Activated CD4-positive, alpha-beta T cell treated with anti-CD3 and anti-CD28 coated beads, Interleukin-2, amount 50 U/mL, for 48 hours (primary cell): ENCODE results near the gene WAC.
"Not testable (repeated sequence)": the region's sequence is repeated elsewhere in the genome, so short reads cannot be mapped to it uniquely, and the experiment has no call there.

Experiments used
- DNase-seq, 2 experiments: peaks; one replicate each; pipeline ENCODE4 v3.0.0-alpha.2; 2020

Gene WAC

DNA sequence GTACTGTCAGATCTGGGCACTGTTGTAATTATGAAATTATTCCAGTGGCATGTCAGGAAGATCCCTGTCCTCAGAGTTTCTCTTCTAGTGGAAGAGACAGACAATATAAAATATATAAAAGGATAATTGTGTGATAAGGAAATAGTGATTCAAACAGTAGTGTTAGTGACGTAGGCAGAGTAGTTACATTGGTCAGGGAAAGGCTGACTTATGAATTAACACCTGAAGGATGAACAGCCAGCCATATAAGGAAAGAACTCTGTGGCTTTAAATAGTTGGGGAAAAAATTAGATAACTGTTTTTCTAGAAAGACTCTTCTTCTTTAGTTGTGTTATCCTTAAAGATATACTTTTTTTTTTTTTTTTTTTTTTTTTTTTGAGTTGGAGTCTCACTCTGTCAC is 37.7 kb downstream of the WAC start:
- no peak for DNase-seq

DNA sequence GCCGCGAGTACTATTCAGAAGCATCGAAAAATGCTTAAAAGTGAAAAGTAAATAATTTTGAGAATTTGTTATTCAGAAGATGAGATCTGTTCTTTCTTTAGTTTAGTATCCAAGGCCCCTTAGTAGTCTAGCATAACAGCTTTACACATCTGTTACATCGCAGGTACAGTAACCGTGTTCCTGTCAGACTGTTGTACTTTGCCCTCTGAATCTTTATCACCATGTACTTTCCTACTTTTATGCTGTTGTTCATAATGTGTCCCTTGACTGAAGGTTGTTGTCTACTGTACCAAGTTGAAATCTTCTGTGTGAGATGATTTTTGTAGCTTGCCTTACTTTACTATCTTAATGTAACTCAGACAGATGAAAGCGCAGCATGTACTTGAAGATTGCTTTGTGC is 38.3 kb downstream of the WAC start:
- DNase-seq: no peak

DNA sequence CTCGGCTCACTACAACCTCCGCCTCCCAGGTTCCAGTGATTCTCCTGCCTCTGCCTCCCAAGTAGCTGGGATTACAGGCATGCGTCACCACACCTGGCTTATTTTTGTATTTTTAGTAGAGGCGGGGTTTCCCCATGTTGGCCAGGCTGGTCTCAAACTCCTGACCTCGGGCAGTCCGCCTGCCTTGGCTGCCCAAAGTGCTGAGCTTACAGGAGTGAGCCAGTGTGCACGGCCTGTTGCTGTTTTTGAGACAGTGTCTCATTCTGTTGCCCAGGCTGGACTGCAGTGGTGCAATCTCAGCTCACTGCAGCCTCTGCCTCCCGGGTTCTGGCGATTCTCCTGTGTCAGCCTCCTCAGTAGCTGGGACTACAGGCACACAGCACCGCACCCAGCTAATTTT is 41.3 kb downstream of the WAC start:
- DNase-seq: not testable (repeated sequence)

DNA sequence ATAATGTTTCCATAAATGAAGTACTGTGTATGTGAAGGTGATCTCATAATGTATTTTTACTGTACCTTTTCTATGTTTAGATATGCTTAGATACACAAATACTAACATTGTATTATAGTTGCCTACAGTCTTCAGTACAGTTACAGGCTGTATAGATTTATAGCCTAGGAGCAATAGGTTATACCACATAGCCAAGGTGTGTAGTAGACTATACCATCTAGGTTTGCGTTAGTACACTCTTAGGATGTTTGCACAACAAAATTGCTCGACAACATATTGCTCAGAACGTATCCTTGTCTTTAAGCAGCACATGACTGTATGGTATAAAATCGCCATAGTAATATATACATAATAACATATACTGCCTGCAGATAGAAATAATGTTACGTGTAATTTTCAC is 42.9 kb downstream of the WAC start:
- no peak for DNase-seq

DNA sequence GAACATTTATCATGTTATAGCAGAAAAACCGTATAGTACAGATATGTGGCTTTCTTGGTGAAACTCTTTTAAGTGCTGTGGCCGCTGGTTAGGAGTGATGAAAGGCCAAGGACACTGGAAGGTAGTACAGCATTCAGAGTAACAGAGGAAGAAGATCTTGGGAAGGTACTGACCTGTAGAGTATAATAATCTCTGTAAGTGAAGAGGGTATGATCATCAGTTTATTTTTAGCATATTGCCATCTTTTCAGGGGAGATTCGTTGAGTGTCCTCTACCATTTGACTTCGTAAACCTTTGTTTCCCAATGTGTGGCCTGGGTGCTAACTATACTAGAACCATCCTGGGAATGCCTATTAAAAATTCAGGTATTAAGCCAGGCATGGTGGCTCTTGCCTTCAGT is 44.6 kb downstream of the WAC start:
- DNase-seq: no peak

DNA sequence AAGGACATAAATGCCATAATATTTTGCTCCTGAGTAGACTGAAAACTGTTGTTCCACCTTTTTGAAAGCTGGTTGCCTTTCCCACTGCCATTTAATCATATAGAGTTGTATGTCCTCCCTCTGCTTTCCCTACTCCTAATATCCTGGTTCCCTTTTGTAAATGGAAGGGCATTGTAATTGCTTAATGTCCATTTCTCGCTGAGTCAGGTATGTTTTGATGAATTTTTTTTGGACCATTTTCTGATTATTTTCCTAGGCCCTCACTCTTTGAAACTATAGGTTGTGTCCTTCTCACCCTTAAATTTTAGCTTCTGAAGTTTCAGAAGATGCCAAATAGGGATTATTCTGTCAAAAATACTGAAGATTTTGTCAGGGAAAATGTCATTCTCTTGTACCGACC is 45.5 kb downstream of the WAC start:
- no peak for DNase-seq

DNA sequence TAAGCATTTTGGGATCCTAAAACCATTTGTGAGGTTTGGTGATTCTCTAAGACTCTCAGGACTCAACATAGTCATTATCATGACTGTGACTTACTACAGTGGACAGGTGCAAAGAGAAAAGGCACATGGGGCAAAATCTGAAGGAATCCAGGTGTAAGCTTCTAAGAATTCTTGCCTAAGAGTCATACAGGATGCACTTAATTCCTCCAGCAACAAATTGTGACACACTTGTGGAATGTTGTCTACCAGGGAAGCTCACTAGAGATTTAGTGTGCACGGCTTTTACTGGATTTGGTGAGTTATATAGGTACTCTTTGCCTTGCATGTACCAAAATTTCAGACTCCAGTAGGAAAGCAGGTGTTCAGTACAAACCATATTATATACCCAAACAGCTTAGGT is 47.9 kb downstream of the WAC start:
- DNase-seq: no peak

DNA sequence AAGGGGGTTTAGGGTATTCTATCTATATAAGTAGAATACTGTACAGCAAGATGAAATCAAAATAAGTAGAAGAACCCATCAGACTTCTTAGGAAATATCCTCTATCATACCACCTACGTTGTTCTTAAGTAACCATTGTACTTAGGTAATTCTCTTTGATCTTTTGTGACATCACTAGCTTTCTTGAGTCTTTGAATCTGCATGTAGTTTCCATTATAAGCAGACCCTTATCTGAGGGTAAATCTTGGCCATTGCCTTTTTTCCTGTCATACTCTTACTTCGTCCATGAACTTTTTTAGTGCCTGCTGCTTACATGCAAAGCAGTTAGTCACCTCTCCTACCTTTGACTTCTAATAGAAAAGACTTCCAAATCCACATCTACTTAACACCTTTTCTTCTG is 49.0 kb downstream of the WAC start:
- no peak for DNase-seq

DNA sequence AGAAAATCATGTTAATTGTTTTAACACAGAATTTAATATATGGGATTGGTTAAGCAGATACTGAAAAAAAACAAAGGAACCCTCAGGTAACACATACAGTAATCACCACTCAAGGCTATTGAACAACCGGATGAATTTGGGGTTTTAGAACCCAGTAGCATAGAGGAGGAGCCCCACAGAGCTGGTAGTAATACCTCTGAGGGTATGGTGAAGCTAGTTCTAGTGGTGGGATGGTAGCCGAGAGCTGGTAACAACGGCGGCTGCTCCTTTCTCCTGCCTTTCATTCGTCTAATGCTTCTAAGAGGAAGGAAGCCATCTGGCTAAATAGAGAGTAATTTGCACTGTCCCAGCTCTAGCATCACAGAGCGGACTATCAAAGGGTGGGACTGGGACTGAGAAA is 52.2 kb downstream of the WAC start:
- DNase-seq: no peak

DNA sequence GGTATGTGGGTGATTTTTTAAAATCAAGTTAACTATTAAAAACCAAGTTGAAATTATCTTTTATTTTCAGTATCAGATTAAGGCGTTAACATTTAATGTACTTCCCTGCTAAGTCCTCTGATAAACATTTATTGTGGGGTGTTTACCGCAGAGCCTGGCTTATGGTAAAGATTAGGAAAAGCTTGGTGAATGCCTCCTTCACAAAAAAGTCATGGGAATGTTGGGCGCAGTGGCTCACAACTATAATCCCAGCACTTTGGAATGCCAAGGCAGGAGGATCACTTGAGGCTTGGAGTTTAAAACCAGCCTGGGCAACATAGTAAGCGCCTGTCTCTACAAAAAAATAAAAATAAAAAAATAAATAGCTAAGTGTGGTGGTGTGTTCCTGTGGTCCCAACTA is 53.3 kb downstream of the WAC start:
- no peak for DNase-seq

DNA sequence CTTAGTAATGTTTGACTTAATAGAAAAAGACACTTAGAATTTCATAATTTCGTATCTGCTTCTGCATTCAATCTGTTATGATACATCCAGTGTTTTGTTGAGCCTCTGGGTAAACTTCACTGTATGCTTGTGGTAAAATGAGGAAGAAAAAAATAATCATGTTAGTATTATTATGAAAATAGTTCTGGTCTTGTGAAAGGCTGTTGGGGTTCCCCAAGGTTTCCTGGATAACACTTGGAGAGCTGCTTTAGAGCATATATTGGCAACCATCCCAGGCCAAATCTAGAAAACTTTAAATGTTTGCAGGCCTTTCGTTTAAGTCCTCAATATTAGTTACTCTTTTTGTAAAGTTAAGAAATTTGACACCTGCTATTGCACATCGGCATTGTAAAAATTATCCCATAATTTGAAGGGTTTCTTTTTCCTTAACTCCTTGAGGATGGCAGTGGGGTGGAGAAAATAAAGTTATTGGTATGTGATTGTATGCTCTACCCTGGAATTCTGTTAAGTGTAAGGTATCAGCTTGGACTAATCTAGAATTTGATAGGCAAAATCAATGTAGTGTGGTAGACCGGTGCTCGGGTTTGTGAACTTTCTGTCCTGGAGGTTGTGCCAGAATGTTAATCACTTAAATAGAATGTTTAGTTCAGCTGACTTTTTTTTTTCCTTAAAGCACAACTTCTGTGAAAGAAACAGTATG is 54.5 kb downstream of the WAC start:
- DNase-seq: no peak

DNA sequence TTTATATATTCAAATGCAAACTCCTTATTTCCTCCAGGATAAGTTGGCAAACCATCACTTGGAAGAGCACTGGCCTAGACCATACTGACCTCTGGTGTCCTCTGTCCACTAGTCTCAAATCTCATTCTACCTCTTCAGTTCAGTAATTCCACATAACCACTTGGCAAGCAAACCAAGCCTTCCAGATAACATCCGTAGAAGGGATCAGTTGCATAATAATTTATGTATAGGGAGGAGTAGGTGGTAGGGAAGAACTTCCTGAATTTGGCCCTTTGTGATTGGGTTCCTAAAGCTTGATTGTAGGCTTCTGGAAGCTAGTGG is 55.0 kb downstream of the WAC start:
- no peak for DNase-seq

DNA sequence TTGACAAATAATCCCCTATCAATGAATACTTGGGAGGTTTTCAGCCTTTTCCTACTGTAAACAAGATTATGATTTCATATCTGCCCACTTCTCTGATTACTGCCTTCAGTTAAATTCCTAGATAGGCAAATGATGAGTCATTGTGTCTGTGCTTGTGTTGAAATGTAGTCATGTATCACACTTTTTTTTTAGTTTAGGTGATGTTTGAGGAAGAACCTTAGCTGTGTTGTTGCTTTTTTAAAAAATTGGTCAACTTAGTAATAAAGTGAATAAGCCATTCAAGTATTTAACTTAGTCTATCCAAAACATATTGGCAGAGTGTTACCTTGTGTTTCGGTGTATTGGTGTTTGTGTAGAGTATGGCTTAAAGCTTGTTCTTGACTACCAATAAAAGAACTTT is 60.0 kb downstream of the WAC start:
- no peak for DNase-seq

DNA sequence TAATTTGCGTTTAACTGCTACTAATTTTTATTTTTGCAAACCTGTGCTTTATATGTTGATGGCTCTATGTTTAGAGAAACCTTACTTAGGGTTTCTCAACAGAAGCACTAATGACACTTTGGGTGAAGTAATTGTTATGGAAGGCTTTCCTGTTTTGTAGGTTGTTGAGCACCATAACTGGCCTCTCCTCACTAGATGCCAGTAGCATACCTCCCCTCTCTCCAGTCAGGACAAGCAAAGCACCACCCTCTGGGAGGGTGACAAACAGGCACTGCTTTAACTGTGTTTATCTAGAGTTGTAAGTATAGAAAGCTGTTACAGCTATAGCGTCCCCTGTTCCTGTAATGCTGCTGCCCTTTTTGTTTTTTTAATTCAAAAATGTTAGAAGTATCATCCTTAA is 60.9 kb downstream of the WAC start:
- no peak for DNase-seq

DNA sequence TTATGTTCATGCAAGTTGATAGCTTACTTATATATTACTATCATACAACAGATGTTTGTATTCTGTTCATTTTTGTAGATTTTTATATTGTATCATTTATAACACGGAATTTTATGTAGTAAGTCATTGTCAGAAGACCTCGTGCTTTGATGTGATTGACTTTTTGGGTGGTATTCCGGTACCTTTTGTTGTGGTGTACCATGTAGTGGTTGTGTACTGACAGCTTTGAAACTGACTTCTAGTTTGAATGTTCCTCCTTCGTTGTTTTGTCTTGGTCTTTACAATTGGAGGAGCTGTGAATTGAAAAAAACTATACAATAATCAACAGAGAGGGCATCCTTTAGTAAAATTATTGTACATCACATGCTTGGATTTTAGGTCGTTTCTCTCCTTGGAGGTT is 61.5 kb downstream of the WAC start:
- no peak for DNase-seq

DNA sequence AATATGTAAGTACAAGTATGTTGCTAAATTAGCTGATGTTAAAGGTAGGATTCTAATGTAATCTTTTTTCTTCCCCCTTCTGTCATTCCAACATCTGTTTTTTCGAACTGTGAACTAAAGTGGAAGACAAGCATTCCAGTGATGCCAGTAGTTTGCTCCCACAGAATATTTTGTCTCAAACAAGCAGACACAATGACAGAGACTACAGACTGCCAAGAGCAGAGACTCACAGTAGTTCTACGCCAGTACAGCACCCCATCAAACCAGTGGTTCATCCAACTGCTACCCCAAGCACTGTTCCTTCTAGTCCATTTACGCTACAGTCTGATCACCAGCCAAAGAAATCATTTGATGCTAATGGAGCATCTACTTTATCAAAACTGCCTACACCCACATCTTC is 62.7 kb downstream of the WAC start:
- no peak for DNase-seq

DNA sequence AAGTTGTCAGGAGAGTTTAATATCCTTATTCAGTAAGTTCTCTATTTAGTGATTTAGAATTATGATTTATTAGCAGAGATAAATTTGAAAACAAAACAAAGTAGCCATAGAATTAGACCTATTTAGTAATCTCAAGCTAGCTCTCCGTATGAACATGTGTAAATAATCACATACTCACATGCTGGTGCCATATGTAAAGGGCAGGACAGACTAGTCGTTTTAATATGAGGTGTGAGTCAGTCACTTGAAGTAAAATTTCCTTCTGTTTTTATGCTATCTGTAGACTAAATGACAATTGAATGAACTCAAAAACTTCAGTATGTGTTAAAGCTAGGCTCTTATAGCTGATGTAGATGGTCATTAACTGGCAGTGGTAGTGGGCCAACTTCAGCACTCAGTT is 67.1 kb downstream of the WAC start:
- DNase-seq: no peak

DNA sequence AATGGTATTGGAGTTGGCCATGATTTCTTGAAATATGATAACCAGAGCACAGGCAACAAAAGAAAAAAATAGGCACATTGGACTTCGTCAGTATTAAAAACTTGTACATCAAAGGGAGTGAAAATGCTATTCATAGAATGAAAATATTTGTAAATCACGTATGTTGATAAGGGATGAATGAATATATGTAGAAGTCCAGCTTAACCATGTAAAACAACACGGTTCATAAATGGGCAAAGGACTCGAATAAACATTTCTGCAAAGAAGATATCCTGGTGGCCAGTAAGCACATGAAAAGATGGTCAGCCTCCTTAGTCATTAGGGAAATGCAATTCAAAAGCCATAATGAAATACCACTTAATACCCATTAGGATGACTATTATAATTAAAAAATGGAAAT is 68.1 kb downstream of the WAC start:
- DNase-seq: no peak

DNA sequence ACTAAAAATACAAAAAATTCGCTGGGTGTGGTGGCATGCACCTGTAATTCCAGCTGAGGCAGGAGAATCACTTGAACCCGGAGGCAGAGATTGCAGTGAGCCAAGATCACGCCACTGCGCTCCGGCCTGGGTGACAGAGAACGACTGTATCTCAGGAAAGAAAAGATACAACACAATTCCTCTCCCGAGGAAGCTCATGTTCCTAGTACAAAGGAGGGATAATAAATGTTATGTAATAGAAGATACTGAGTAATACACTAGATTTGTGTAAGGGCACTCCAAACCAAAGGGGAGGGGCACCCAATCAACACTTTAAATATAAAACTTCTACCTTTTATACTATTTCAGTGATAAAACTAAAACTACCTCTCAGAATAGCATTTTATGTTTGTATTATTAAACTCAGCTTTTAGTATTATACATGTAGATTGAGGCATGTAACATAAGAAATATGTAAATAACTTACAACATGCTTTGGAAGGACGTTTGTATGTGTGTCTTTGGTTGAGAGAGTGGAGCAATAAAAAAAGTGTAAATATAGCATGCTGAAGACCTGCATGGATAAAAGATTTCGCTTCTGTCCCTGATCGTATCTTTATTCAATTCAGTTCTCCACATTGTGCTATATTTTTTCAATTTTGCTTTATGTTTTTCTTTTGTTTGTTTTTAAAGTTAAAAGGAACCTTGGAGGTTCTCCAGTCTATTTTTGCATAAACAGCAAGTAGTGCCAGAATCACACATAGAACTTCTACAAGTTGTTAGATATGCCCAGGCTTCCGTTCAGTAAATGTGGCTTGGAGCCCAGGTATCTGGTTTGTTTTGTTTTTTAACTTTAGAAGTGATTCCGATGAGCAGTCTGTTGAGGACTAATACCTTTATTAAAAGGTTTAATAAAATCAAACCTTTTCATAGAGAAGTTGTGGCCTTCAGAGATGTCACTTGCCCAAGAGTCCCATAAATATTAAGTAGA is 71.9 kb downstream of the WAC start:
- no peak for DNase-seq

DNA sequence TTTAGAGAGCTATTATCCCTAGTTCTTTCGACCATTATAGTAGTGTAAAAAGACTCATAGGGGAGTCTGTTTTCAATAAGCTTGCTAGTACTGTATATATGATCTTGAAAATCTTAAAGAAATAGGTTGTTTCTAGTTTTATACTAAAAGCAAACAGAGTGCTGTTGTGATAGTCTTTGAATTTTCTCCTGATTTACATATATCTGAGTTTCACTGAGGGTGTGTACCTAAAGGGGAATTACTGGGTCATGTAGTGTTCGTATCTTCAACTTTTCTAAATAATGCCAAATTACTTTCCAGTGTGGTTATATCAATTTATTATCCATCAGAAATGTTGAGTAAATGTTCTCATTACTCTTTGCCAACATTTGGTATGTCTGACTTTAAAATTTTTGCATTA is 73.7 kb downstream of the WAC start:
- no peak for DNase-seq

DNA sequence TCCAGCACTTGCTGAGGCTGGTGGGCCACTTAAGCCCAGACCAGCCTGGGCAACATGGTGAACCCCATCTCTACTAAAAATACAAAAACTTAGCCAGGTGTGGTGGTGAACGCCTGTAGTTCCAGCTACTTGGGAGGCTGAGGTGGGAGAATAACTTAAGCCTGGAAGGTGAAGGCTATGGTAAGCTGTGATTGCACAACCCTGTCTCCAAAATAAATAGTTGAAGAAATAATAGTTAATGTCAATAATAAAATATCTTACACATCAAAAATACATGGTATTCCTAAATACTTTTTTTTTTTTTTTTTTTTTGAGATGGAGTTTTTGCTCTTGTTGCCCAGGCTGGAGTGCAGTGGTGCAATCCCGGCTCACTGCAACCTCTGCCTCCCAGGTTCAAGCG is 76.7 kb downstream of the WAC start:
- DNase-seq: not testable (repeated sequence)

DNA sequence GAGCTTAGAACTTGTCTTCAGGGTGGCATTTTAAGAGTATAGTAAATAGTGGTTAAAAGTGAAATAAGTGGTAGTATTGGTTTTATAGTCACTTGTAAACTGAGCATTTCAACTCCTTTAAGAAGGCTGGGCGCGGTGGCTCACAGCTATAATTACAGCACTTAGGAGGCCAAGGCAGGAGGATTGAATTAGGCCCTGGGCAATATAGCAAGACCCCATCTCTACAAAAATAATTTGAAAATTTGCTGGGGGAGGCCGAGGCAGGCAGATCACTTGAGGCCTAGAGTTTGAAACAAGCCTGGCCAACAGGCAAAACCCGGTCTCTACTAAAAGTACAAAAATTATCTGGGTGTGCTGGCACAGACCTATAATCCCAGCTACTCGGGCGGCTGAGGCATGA is 80.0 kb downstream of the WAC start:
- no peak for DNase-seq

DNA sequence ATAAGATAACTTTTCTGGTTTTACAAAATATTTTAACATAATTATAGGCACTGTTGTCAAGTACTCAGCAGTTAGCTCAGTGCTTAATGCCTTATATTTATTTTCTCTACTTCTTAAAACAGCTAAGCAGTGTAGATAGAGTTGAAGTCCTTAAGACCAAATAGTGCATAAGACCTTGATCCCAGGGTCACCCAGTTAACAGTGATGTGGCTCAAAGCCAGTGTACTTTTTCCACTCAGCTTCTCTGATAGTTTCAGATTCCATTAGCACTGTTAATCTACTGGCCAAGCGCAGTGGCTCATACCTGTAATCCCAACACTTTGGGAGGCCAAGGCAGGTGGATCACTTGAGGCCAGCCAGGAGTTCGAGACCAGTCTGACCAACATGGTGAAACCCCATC is 83.6 kb downstream of the WAC start:
- no peak for DNase-seq

DNA sequence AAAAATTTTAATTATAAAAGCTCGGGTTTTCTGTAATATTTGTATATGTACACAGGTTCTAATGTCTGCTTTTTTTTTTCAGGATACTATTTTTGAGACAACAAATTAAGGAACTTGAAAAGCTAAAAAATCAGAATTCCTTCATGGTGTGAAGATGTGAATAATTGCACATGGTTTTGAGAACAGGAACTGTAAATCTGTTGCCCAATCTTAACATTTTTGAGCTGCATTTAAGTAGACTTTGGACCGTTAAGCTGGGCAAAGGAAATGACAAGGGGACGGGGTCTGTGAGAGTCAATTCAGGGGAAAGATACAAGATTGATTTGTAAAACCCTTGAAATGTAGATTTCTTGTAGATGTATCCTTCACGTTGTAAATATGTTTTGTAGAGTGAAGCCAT is 86.5 kb downstream of the WAC start:
- no peak for DNase-seq

DNA sequence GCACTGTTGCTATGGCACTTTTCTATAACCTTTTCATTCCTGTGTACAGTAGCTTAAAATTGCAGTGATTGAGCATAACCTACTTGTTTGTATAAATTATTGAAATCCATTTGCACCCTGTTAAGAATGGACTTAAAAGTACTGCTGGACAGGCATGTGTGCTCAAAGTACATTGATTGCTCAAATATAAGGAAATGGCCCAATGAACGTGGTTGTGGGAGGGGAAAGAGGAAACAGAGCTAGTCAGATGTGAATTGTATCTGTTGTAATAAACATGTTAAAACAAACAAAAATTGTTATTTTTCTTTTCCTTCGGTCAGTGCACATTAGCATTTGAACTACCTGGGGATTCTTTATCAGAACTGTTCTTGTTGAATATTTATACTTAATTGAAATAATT is 87.3 kb downstream of the WAC start:
- DNase-seq: no peak
